Measurements from ENCODE around the gene IARS1. TPM values are rescaled to one million over a fixed set of nuclear protein-coding genes. Genes with fewer than 3 reads are reported as not detected.

The IARS1 gene
- total RNA-seq, 1 donor from 2014 or later = 74.2 TPM

DNA sequence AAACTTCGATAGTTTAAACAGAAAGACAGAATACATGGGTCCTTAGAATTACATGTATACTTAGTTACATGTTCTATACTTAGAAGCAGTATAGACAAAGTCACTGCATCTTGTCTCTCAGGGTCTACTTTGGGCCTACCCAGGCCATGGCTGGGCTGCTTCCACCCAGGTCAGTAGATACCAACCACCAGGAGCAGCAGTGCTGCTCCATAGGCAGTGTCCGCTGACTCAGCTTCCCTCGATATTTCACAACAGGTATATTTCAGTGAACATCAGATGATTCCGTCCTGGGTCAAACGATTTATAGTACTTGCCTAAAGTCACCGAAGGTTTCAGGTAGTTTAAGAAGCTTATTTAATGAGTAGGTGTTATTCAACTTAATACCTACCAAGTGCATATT is 18.0 kb downstream of the IARS1 start:
- H3K9me3 ChIP-seq = no peaks in the 10 kb centered on the region
- intact Hi-C loops (cut with DNase I) = no loop called here
- H3K36me3 ChIP-seq = peaks cover 100% of the 10 kb centered on the region
- H3K4me1 ChIP-seq = no peaks in the 10 kb centered on the region
- no peak overlapping the region for H3K4me3 ChIP-seq
- DNase-seq (no peak), ATAC-seq (no peak)
- TF ChIP-seq, protein P1, sequence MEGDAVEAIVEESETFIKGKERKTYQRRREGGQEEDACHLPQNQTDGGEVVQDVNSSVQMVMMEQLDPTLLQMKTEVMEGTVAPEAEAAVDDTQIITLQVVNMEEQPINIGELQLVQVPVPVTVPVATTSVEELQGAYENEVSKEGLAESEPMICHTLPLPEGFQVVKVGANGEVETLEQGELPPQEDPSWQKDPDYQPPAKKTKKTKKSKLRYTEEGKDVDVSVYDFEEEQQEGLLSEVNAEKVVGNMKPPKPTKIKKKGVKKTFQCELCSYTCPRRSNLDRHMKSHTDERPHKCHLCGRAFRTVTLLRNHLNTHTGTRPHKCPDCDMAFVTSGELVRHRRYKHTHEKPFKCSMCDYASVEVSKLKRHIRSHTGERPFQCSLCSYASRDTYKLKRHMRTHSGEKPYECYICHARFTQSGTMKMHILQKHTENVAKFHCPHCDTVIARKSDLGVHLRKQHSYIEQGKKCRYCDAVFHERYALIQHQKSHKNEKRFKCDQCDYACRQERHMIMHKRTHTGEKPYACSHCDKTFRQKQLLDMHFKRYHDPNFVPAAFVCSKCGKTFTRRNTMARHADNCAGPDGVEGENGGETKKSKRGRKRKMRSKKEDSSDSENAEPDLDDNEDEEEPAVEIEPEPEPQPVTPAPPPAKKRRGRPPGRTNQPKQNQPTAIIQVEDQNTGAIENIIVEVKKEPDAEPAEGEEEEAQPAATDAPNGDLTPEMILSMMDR (IDR thresholded peaks at IDR 0.05) = no peak
- H3K27ac ChIP-seq = no peak overlapping the region
- H3K27me3 ChIP-seq (ENCODE audit: low read depth) = no peaks in the 10 kb centered on the region

DNA sequence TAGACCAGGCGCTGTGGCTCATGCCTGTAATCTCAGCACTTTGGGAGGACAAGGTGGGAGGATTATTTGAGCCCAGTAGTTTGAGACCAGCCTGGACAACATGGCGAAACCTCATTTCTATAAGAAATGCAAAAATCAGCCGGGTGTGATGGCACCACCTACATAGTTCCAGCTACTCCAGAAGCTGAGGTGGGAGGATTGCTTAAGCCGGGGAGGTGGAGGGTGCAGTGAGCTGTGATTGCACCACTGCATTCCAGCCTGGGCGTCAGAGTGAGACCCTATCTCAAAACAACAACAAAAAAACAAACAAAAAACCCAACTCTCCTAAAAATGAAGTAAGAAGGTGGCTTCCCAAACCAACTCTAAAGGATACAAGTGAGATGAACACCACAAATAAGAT is 23.0 kb downstream of the IARS1 start:
- DNase-seq (no peak), ATAC-seq (no peak)
- intact Hi-C loops (cut with DNase I) = no loop called here
- no peak overlapping the region for H3K27ac ChIP-seq
- H3K4me1 ChIP-seq = no peaks in the 10 kb centered on the region
- no peaks in the 10 kb centered on the region for H3K27me3 ChIP-seq (ENCODE audit: low read depth)
- TF ChIP-seq, protein P1 (IDR thresholded peaks at IDR 0.05) = no peak
- H3K9me3 ChIP-seq = no peaks in the 10 kb centered on the region
- H3K36me3 ChIP-seq = peaks cover 100% of the 10 kb centered on the region
- H3K4me3 ChIP-seq = no peak overlapping the region

DNA sequence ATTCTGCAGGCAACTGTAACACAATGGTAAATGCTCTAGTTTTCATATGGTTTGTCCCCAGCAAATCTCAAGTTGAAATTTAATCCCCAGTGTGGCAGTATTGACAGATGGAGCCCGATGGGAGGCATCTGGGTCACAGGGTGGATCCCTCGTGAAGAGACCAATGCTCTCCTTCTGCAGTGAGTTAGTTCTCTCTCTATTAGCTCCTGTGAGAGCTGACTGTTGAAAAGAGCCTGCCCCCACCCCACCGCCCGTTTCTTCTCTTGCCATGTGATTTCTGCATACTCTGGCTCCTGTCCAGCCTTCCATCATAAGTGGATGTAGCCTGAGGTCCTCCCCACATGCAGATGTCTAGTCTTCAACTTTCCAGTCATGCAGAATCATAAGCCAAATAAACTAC is 27.0 kb downstream of the IARS1 start:
- TF ChIP-seq, protein P1 (IDR thresholded peaks at IDR 0.05) = no peak
- H3K27ac ChIP-seq = no peak overlapping the region
- H3K27me3 ChIP-seq (ENCODE audit: low read depth) = no peaks in the 10 kb centered on the region
- ATAC-seq = no peak
- no peaks in the 10 kb centered on the region for H3K4me1 ChIP-seq
- H3K36me3 ChIP-seq = peaks cover 100% of the 10 kb centered on the region
- intact Hi-C loops (cut with DNase I) = no loop called here
- DNase-seq = no peak
- H3K9me3 ChIP-seq = no peaks in the 10 kb centered on the region
- no peak overlapping the region for H3K4me3 ChIP-seq

DNA sequence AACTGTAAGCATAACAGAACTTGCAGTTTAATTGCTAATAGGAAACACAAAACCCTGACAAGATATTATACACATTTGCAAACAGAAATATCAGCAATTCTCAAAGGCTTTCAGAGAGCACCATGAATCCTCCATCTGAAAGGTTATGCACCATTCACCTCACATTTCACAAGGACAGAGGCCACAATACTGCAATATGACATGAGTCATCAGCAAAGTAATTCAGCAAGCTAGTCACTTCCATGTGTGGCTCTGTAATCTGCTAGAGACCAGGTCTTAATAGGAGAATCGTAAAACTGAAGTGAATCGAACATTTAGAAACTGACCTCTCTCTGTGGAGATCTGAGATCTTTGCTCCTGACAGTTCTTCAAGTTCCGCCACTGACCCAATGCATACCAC is 28.3 kb downstream of the IARS1 start:
- DNase-seq (no peak), ATAC-seq (no peak)
- Histone ChIP-seq H3K4me1 (no peaks in the 10 kb centered on the region), H3K36me3 (peaks cover 100% of the 10 kb centered on the region), H3K27ac (no peak overlapping the region), H3K4me3 (no peak overlapping the region), H3K27me3 (ENCODE audit: low read depth) (no peaks in the 10 kb centered on the region), H3K9me3 (no peaks in the 10 kb centered on the region)
- intact Hi-C loops (cut with DNase I) = no loop called here
- TF ChIP-seq, protein P1 (IDR thresholded peaks at IDR 0.05) = no peak

DNA sequence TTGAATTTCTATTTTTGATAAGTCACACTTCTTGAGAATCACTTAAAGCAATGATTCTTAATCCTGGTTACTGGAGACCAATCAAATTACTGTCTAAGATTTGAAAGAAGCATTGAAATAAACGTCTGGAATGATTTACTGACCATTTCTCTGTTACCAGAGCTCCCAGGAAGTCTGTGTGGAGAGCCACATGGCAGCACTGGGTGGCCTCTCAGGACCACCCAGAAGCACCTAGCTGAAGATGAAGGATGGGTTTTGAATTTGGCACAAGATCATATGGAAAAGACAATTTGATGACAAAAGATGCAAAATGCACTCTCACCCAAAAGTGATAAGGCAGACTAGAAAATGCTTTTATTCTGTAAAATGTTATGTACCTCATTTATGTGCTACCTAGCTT is 30.4 kb downstream of the IARS1 start:
- no peak for DNase-seq
- no peak overlapping the region for H3K4me3 ChIP-seq
- no peak for ATAC-seq
- TF ChIP-seq, protein P1 (IDR thresholded peaks at IDR 0.05) = no peak
- no peaks in the 10 kb centered on the region for H3K4me1 ChIP-seq
- no peak overlapping the region for H3K27ac ChIP-seq
- H3K36me3 ChIP-seq = peaks cover 100% of the 10 kb centered on the region
- no peaks in the 10 kb centered on the region for H3K9me3 ChIP-seq
- intact Hi-C loops (cut with DNase I) = no loop called here
- H3K27me3 ChIP-seq (ENCODE audit: low read depth) = no peaks in the 10 kb centered on the region

DNA sequence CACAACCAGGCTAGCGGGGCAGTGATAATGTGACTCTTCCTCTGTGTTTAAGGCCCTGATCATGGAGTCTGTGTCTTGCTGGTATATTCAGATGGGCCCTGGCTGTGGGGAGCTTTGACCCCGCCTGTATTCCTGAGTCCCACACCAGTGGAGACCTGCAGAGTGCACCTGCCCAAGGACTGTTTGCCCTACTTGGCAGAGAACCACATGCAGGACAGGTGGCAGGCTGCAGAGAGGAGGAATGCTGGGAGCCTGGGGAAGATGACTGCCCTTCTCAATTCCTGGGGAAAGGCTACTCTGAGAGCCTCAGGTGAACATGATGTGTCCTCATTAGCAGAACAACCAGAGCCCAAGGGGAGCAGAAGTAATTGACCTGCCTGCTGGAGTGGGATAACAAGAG is 36.2 kb downstream of the IARS1 start:
- DNase-seq (no peak), ATAC-seq (no peak)
- intact Hi-C loops (cut with DNase I) = no loop called here
- H3K4me1 ChIP-seq = no peaks in the 10 kb centered on the region
- no peak overlapping the region for H3K27ac ChIP-seq
- H3K9me3 ChIP-seq = no peaks in the 10 kb centered on the region
- H3K27me3 ChIP-seq (ENCODE audit: low read depth) = no peaks in the 10 kb centered on the region
- H3K4me3 ChIP-seq = no peak overlapping the region
- H3K36me3 ChIP-seq = peaks cover 100% of the 10 kb centered on the region
- TF ChIP-seq, protein P1 (IDR thresholded peaks at IDR 0.05) = no peak
